Stomach (tissue), 9 donors: ENCODE data around the gene CALHM2. TPM values are rescaled to one million over a fixed set of nuclear protein-coding genes. Genes with fewer than 3 reads are reported as not detected.

Experiments used
- DNase-seq, 2 donors: peaks; one replicate each; pipeline versions ENCODE4 v3.0.0 to v3.0.0-alpha.2; 2013 to 2019
- H3K27ac ChIP-seq, 5 donors: fragments of 200-600 bp in 4 of 5; sonication (generic) in 4 of 5; one replicate each; pipeline ENCODE4 v1.5.1; 2013 to 2019; ENCODE audit warnings: mild to moderate bottlenecking in 1 of 5, moderate library complexity in 1 of 5
- H3K27me3 ChIP-seq, 3 donors: fragments of 200-600 bp; sonication (generic); one replicate each; pipeline ENCODE4 v1.5.1; 2017 to 2019; ENCODE audit warnings: mixed run types in 1 of 3
- H3K36me3 ChIP-seq, 4 donors: fragments of 200-600 bp; sonication (generic); 1 replicate in 3 of 4; 2 replicates in 1 of 4; pipeline ENCODE4 v1.5.1; 2016 to 2019
- H3K4me1 ChIP-seq, 4 donors: fragments of 200-600 bp; sonication (generic); one replicate each; pipeline ENCODE4 v1.5.1; 2016 to 2019
- H3K4me3 ChIP-seq, 4 donors: fragments of 200-600 bp; sonication (generic) in 3 of 4; one replicate each; pipeline ENCODE4 v1.5.1; 2016 to 2019; ENCODE audit warnings: mild to moderate bottlenecking in 1 of 4
- H3K9me3 ChIP-seq, 4 donors: fragments of 200-600 bp; sonication (generic); one replicate each; pipeline ENCODE4 v1.5.1; 2016 to 2019
- EP300 ChIP-seq: sonication (generic); formaldehyde crosslinking; IDR thresholded peaks from one replicate; pipeline ENCODE4 v1.6.1; 2017; ENCODE audit warnings: antibody characterized with exemption
- POLR2A ChIP-seq, 4 donors: fragments of 450-650 bp; IDR thresholded peaks; one replicate each; pipeline ENCODE4 v1.6.1; 2016; ENCODE audit warnings: antibody characterized with exemption in 4 of 4, control low read depth in 2 of 4, mild to moderate bottlenecking in 1 of 4, moderate library complexity in 1 of 4
- POLR2AphosphoS5 ChIP-seq, 3 donors: sonication (generic); formaldehyde crosslinking; IDR thresholded peaks; one replicate each; pipeline ENCODE4 v1.6.1; 2016; ENCODE audit warnings: antibody characterized with exemption in 3 of 3
- WGBS, 5 donors: extraction: QIAGEN DNeasy Blood & Tissue Kit in 3 of 5; methylation state at CpG; one replicate each; pipeline versions ENCODE4 v1.1.5 to v1.1.7; 2013 to 2018; 5-methylcytosine and 5-hydroxymethylcytosine counted together
- intact Hi-C: fragments of 100-400 bp; cut with DNase I; formaldehyde crosslinking; loops from one replicate; pipeline ENCODE4 v1.15.1; 2023; ENCODE audit warnings: low total_unique reads
- polyA plus RNA-seq, 3 donors: library from polyadenylated mRNA; stranded (reverse); fragments of 200-250 nt; gene quantifications; one replicate each; pipeline ENCODE4 v1.2.3, GENCODE V29; 2013
- total RNA-seq, 5 donors: library from RNA; depleted of rRNA; stranded (reverse); fragments of >200 nt; gene quantifications; one replicate each; pipeline versions ENCODE4 v1.1.0 to v1.2.3, GENCODE V29; 2014 to 2016
- TF ChIP-seq, protein P1 (sequence below), 7 experiments: fragments of 450-650 bp in 4 of 7; fragments of 200-600 bp in 3 of 7; sonication (generic) in 3 of 7; IDR thresholded peaks; one replicate each; pipeline ENCODE4 v1.5.1; 2016 to 2019; ENCODE audit warnings: antibody characterized with exemption in 7 of 7, control low read depth in 2 of 7, mild to moderate bottlenecking in 1 of 7
- donor health status: healthy with polysubstance abuse.
- donor health status: Bipolar disorder and iron deficiency.
- donor health status: healthy.

Gene CALHM2
- total and polyA plus RNA-seq, 8 donors: 1.8 to 30.1 (median 9.5) TPM

DNA sequence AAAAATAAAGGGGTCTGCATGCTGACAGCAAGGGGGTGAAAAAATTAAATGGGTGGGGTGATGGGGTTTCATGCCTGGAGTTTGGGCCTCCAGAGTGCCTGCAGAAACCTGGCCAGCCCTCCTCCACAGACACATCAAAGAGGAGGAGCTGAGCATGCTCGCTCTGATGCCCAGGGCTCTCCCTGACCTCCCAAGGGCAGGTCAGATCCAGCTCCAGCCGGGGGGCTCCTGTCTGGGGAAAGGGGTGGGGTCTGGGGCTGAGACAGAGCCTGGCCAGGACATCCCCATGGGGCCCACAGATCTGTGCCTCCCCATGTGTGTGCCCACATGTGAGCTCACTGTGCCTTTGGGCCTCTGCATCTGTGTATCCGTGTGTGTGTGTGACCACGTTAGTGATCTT lies 7.4 kb upstream of the CALHM2 start:
- intact Hi-C loops: no loop called here
- WGBS, 5 donors: 55 to 69% (median 60%) methylated on average over 3 to 4 of the region's 4 CpGs
- DNase-seq: no peak

DNA sequence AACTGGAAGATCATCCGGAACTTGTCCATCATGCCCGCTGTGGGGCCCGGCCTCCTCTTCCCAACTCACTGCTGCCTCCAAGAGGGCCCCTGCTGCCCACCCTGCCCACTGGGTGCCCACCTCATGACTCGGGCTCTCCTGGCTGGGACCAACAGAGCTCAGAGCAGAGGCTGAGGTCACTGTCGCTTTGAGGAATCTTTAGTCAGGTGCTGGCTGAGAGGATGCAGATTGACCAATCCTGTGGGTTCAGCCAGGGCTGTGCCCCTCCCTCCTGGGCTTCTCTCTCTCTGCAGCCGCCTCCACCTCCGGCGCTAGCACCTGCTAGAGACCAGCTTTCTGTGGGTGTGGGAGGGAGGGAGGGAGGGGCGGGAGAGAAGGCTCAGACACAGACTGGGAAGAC lies 6.5 kb upstream of the CALHM2 start, which contains the start of gene CALHM1:
Gene CALHM1 (minus strand): TSS at position 181 of the 400 bp plus-strand sequence. CDS start 149 bp downstream, at position 32.
- Histone ChIP-seq H3K4me3 (no peak within 1 kb of the TSS), H3K4me1 (no peaks in the 10 kb centered on the region), H3K9me3 (no peaks in the 10 kb centered on the region), H3K27ac (no peak within 1 kb of the TSS), H3K27me3 (no peaks in the 10 kb centered on the region), H3K36me3 (no peaks in the 10 kb centered on the region)
- TF ChIP-seq POLR2AphosphoS5 (IDR thresholded peaks at IDR 0.05) (no peak), EP300 (no peak), POLR2A (IDR thresholded peaks at IDR 0.05) (no peak)
- TF ChIP-seq, protein P1, sequence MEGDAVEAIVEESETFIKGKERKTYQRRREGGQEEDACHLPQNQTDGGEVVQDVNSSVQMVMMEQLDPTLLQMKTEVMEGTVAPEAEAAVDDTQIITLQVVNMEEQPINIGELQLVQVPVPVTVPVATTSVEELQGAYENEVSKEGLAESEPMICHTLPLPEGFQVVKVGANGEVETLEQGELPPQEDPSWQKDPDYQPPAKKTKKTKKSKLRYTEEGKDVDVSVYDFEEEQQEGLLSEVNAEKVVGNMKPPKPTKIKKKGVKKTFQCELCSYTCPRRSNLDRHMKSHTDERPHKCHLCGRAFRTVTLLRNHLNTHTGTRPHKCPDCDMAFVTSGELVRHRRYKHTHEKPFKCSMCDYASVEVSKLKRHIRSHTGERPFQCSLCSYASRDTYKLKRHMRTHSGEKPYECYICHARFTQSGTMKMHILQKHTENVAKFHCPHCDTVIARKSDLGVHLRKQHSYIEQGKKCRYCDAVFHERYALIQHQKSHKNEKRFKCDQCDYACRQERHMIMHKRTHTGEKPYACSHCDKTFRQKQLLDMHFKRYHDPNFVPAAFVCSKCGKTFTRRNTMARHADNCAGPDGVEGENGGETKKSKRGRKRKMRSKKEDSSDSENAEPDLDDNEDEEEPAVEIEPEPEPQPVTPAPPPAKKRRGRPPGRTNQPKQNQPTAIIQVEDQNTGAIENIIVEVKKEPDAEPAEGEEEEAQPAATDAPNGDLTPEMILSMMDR (IDR thresholded peaks at IDR 0.05): no peak
- WGBS, 5 donors: 44 to 59% (median 56%) methylated on average over 5 to 9 of the region's 9 CpGs
- no peak for DNase-seq
- intact Hi-C loops: no loop called here

More for the DNA sequence above, 7.4 kb upstream of the CALHM2 start:
- H3K27ac ChIP-seq: no peak overlapping the region
- TF ChIP-seq EP300: no peak
- no peaks in the 10 kb centered on the region for H3K27me3 ChIP-seq
- no peaks in the 10 kb centered on the region for H3K36me3 ChIP-seq
- no peaks in the 10 kb centered on the region for H3K9me3 ChIP-seq
- H3K4me3 ChIP-seq: no peak overlapping the region
- no peaks in the 10 kb centered on the region for H3K4me1 ChIP-seq

DNA sequence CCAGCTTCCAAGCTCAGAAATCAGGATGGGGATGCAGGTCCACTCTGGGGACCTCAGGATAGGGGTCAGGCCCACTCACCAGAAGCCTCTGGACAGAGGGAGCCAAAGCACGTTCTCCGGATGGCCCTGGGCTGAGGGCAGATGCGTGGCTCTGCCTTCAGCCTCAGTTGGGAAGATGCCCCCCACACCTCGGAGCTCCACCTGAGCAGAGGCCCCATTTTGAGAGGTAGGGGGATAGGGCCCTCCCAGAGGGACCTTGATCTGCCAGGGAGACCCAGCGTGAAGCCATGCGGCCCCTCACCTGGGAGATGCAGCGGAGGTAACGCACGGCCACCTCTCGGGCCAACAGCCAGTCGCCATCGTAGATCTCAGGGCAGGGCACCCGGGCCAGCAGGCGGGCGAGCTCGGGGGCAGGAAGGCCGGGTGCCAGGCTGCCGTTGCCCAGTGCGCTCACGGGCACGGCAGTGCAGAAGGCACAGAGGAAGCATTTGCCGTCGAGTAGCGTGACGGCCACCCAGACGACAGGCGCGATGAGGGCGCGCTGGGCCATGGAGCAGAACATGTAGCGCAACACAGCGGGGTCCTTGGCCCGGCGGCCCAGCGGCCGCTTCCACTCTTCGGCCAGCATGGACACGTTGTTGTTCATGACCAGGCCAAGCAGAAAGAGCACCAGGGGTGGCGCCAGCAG lies 5.9 kb upstream of the CALHM2 start:
- no peaks in the 10 kb centered on the region for H3K9me3 ChIP-seq
- no peaks in the 10 kb centered on the region for H3K27me3 ChIP-seq
- TF ChIP-seq POLR2AphosphoS5 (IDR thresholded peaks at IDR 0.05): no peak
- intact Hi-C loops: no loop called here
- no peak for DNase-seq
- no peak overlapping the region for H3K27ac ChIP-seq
- H3K36me3 ChIP-seq: no peaks in the 10 kb centered on the region
- WGBS, 5 donors: 94 to 97% (median 96%) methylated on average over 19 to 39 of the region's 39 CpGs
- no peak overlapping the region for H3K4me3 ChIP-seq
- peaks cover 0 to 1% (median under 1%) of the 10 kb centered on the region in 4 donors for H3K4me1 ChIP-seq

DNA sequence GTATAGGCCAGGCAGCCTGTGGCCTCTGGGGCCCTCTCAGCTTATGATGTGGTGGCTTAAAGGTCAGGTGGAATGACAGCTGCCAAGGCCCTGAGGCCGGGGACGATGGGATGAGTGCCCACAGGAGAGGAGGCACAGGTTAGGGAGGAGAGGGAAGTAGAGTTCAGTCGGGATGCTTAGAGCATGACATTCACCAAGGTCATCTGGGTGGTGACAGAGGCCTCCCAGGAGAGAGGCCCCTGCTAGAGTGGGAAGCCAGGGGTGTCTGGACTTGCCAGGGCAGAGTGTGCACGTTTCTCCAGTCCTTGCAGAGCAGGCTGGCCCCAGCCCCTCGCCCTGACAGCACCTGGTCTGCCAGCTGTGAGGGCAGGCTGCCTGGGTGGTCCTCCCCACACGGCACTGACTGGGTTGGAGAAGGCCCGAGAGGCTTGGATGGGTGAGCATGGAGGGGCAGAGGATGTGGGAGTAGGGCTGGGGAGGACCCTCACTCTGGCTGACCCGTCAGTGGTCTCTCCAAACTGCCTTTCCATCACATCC lies 5.1 kb upstream of the CALHM2 start:
- Histone ChIP-seq H3K4me1 (peaks cover 7 to 9% (median 9%) of the 10 kb centered on the region in 4 donors), H3K9me3 (no peaks in the 10 kb centered on the region), H3K4me3 (no peak overlapping the region), H3K27me3 (peaks cover 0 to 5% (median 0%) of the 10 kb centered on the region in 3 donors), H3K36me3 (no peaks in the 10 kb centered on the region), H3K27ac (no peak overlapping the region)
- no peak for TF ChIP-seq POLR2A (IDR thresholded peaks at IDR 0.05)
- TF ChIP-seq, protein P1 (IDR thresholded peaks at IDR 0.05): no peak
- TF ChIP-seq POLR2AphosphoS5 (IDR thresholded peaks at IDR 0.05): no peak
- no peak for TF ChIP-seq EP300
- DNase-seq: no peak
- 64 to 79% (median 78%) methylated on average over 5 to 8 of the region's 8 CpGs for WGBS, 5 donors
- intact Hi-C loops: no loop called here

DNA sequence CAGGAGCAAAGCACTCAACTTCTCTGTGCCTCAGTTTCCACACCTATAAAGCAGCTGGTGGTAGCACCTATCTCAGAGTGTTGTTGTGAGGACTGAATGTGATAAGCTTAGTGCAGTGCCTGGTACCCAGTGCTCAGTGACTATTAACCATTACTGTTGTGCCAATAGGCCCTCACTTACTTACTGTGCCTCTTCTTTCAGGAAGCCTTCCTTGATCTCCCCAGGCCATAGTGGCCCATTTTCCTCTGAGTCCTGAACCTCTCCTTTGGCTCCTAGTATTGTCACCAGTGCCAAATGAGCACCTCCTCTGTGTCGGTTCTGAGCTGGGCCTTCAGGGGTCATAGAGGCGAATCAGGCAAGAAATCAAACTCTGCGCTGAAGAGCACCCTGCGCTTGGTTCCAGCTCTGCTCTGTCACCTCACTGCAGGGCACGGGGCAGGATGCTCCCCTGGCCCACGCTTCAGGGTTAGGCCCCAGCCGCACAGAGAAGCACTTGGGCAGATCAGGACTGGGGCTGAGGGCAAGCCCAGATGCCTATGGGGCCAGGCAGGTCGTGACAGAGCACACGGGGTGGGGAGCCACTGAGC lies 4.0 kb upstream of the CALHM2 start:
- H3K4me3 ChIP-seq: no peak overlapping the region
- no peak overlapping the region for H3K27ac ChIP-seq
- no peak for TF ChIP-seq POLR2A (IDR thresholded peaks at IDR 0.05)
- 82 to 92% (median 87%) methylated on average over 5 to 9 of the region's 9 CpGs for WGBS, 5 donors
- H3K4me1 ChIP-seq: peaks cover 11 to 19% (median 14%) of the 10 kb centered on the region in 4 donors
- no peak for DNase-seq
- H3K36me3 ChIP-seq: no peaks in the 10 kb centered on the region
- peaks cover 0 to 7% (median 0%) of the 10 kb centered on the region in 3 donors for H3K27me3 ChIP-seq
- intact Hi-C loops: no loop called here
- no peaks in the 10 kb centered on the region for H3K9me3 ChIP-seq
